Cardiac fibroblast (primary cell): ENCODE data around the gene DOCK3.
"Not testable (repeated sequence)": the region's sequence is repeated elsewhere in the genome, so short reads cannot be mapped to it uniquely, and the experiment has no call there.

Experiments used
- DNase-seq, 2 donors: peaks; one replicate each; pipeline versions ENCODE4 v3.0.0 to v3.0.0-alpha.2; 2010; ENCODE audit warnings: low read depth in 2 of 2
- H3K4me3 ChIP-seq, 2 donors: replicated peaks in 1 of 2; 1 replicate in 1 of 2; 2 replicates in 1 of 2; pipeline ENCODE4 v1.5.1; 2011; ENCODE audit warnings: low read depth in 2 of 2, low read length in 2 of 2, mild to moderate bottlenecking in 2 of 2, moderate library complexity in 1 of 2
- CTCF ChIP-seq: IDR thresholded peaks from one replicate; pipeline ENCODE4 v1.5.1; 2011; ENCODE audit warnings: low read depth, mild to moderate bottlenecking, low read length, inconsistent platforms

DOCK3 gene

DNA sequence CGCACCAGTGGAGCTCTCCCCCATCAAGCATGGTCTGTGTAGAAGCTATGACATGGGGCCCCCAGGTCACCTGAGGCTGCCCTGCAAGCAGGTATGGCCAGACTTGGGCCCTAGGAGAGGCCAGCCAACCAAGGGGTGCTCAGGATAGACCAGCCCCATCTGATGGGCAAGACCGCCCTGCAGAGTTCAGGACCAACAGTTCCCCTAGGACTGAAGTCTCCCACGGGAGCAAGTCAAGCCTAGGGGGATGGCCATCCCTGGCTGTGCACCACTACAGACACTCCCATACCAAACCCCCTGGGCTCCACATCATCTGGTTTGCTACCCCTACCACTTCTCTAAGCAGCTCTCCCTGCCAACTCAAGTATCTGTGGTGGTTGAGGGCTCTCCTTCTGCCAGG is 568.2 kb downstream of the DOCK3 start:
- TF ChIP-seq CTCF = no peak
- no peak for DNase-seq
- H3K4me3 ChIP-seq = no peak overlapping the region

GRCh38 chr3:51243924-51244323 is 569.2 kb downstream of the DOCK3 start:
- no peak for TF ChIP-seq CTCF
- no peak for DNase-seq
- no peak overlapping the region for H3K4me3 ChIP-seq

- no peak for DNase-seq
- TF ChIP-seq CTCF = no peak
Measured at GRCh38 chr3:51245867-51246266, 571.1 kb downstream of the DOCK3 start.

DNA sequence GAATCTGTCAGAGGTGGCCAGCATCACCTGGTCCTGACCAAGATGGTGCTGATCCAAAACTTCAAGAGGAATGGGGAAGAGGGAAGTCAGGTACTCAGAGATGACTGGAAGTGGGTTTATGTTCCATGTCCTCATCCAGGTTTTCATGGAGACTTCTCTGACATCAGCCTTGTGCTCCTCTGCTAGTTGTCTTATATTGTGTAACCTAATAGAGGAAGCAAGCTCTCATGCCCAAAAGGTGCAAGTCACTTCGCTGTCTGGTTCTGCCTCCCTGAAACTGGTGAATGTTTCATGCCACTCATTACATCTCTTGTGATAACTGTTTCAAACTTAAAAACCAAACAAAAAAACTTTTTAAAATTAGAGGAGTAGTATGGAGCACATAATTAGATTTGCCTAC is 583.1 kb downstream of the DOCK3 start:
- TF ChIP-seq CTCF = no peak
- no peak overlapping the region for H3K4me3 ChIP-seq
- DNase-seq = no peak

More at GRCh38 chr3:51245867-51246266, 571.1 kb downstream of the DOCK3 start:
- H3K4me3 ChIP-seq = no peak overlapping the region

DNA sequence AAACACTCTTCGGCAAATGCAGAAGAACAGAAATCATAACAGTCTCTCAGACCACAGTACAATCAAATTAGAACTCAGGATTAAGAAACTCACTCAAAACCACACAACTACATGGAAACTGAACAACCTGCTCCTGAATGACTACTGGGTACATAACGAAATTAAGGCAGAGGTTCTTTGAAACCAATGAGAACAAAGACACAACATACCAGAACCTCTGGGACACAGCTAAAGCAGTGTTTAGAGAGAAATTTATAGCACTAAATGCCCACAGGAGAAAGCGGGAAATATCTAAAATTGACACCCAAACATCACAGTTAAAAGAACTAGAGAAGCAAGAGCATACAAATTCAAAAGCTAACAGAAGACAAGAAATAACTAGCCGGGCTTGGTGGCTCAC is 589.4 kb downstream of the DOCK3 start:
- H3K4me3 ChIP-seq, DNase-seq: not testable (repeated sequence)

DNA sequence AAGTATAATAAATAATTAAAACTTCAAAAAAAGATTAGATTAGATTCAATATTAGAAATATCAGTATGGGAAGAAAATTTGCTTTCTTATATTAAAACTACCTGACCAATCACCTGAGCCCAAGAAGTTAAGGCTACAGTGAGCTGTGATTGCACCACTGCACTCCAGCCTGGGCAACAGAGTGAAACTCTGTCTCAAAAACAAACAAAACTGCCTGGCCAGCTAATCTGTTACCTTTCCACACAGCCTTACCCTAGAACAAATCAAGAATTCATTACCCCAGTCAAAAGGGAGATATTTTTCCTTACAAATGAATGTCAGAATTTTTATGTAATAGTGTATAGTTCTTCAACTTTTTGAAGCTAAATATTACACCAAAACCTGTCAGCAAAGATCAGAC is 593.4 kb downstream of the DOCK3 start:
- no peak for TF ChIP-seq CTCF
- no peak for DNase-seq
- H3K4me3 ChIP-seq = no peak overlapping the region

GRCh38 chr3:51269466-51269865 is 594.7 kb downstream of the DOCK3 start:
- peak; percentile 15 for TF ChIP-seq CTCF
- no peak overlapping the region for H3K4me3 ChIP-seq
- DNase-seq = peak; percentile 10 to 13
